SU-DHL-6 (cell line): Measurements from ENCODE around the gene GSN.

Experiments used
- EZH2phosphoT487 ChIP-seq: fragments of 200-600 bp; sonication (generic), shearing (Covaris generic); conservative IDR thresholded peaks from 2 replicates; pipeline ENCODE4 v1.6.1; 2018; ENCODE audit warnings: mild to moderate bottlenecking, antibody characterized with exemption, low read length, moderate library complexity, mixed read lengths
- TF ChIP-seq, protein P1 (sequence below): fragments of 200-600 bp; sonication (generic); IDR thresholded peaks from one replicate; pipeline ENCODE4 v1.5.1; 2017; ENCODE audit warnings: antibody characterized with exemption, mild to moderate bottlenecking, low read length, moderate library complexity; ENCODE audit not compliant: insufficient read depth, poor library complexity, severe bottlenecking

DNA sequence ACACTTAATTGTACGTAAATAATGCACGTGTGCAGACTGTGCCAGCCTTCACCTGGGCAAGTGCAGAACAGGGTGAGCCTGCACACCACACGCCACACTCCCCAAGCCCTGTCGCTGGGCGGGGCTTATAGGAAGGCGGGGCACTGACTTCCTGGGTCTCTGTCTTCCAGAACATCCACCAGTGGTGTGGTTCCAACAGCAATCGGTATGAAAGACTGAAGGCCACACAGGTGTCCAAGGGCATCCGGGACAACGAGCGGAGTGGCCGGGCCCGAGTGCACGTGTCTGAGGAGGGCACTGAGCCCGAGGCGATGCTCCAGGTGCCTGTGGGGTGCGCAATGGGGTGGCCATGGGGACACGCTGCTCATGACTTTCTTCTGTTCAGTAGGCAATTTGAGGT lies 44.2 kb downstream of the GSN start:
- TF ChIP-seq, protein P1, sequence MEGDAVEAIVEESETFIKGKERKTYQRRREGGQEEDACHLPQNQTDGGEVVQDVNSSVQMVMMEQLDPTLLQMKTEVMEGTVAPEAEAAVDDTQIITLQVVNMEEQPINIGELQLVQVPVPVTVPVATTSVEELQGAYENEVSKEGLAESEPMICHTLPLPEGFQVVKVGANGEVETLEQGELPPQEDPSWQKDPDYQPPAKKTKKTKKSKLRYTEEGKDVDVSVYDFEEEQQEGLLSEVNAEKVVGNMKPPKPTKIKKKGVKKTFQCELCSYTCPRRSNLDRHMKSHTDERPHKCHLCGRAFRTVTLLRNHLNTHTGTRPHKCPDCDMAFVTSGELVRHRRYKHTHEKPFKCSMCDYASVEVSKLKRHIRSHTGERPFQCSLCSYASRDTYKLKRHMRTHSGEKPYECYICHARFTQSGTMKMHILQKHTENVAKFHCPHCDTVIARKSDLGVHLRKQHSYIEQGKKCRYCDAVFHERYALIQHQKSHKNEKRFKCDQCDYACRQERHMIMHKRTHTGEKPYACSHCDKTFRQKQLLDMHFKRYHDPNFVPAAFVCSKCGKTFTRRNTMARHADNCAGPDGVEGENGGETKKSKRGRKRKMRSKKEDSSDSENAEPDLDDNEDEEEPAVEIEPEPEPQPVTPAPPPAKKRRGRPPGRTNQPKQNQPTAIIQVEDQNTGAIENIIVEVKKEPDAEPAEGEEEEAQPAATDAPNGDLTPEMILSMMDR = no peak
- no peak for TF ChIP-seq EZH2phosphoT487
